ENCODE data around the gene ELOVL6.
"Not testable (repeated sequence)": the region's sequence is repeated elsewhere in the genome, so short reads cannot be mapped to it uniquely, and the experiment has no call there.

ELOVL6 gene

DNA sequence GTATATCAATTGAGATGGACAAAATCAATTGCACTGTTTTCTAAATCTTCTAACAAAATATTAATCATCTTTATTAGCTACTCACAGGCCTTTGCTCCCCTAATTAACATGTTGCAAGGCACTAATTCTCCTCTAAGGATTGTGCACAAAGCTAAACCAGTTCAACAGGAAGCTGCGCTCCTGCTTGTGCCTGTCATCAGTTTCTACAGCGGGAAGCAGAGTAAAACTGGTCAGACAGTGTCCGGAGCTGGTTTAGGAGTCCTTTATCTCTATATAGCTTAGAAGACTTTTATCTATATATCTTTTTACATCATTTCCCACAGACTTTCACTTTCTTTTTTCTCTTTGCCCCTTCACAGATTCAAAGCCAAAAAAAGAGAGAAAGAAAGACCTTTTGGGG, 79.1 kb downstream of the ELOVL6 start:
- no peak for DNase-seq

DNA sequence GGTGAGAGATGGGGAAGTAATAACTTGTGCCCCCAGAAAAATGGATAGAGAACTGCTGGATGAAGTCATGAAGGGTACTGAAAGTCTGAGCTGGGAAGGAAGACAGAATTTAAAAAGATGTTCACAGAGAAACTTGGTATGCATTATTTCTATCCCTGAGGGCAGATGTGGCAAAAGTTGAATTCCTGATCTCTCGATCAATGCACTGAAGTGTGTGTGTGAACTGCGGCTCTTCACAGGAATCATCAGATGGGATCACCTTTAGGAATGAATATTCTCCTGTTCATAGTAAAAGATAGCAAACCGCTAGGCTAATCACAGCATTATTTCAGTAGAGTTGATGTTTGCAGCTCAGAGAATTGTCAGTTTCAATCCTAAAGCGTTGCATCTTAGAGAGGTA, 86.4 kb downstream of the ELOVL6 start:
- DNase-seq, result no peak

DNA sequence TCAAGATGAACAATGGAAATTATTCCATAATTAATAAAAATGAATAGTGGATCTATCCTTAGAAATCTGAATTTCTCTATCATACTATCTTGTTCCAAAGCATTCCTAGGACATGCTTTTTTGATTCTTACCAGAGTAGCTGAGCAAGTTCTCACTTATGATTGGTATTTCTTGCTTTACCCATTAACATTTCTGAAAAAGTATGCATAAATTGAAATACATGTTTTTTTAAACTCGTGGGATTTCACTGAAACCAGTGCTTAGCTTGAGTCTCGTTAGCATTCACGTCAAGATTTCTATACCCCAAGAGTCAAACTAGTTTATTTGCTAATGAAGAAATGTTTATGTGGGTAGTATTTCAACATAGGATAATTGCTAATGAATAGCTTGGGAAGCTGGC, 89.0 kb downstream of the ELOVL6 start:
- no peak for DNase-seq

DNA sequence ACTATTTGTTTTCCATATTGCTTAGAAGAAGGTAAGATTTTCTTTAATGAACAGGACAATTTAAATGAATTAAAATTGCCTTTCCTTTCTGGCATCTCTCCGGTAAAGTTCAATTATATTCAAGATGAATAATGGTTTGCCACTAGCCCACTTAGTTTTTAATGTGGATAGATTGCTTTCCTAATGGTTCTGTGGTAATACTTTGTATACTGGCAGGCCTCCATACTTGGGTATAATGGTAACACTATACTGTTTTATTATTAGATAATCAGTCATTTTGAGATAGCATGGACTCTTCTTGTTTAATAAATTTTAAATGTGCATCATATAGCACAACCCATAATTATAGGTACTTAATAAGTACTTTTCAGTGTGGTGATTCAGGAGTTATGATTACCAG, 89.5 kb downstream of the ELOVL6 start:
- DNase-seq, result no peak

DNA sequence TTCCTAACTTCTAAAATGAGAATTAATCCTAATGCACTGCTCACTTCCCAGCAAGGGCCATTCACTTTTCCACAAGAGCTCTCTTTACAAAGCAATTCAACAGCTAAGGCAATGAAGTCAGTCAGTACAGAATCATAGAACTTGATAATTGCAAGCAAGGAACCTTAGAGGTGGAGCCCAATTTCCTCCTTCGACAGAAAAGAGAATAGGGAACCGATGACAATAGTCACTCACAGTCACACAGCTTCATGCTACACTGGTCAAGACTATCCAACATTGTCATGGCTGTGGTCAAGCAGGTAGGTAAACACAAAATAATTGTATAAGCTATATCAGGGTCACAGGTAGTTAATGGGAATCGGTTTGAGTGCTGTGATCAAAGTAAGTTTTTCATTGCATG, 90.0 kb downstream of the ELOVL6 start:
- no peak for DNase-seq

DNA sequence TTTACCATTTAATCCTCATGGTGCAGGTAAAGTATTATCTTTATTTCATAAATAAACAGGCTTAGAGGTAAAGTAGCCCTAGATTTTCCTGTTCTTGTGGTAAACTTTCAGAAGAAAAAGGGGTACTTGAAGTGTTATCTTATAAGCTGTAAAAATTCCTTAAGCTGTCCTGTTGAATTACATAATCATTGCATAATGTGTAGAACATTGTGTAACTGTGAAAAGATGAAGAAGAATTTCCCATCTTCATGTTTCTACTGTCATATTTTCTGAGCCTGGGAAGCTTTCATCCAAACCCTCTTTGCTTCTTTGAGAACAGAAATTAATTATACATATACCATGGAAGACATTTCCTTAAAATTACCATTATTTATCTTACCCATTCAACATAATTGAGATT, 90.5 kb downstream of the ELOVL6 start:
- no peak for DNase-seq

GRCh38 chr4:110106931-110107296, 91.5 kb downstream of the ELOVL6 start:
- no peak for DNase-seq

GRCh38 chr4:110104661-110105060, 93.8 kb downstream of the ELOVL6 start:
- DNase-seq, result no peak

- no peak for DNase-seq
Measured at GRCh38 chr4:110099638-110100037, 98.8 kb downstream of the ELOVL6 start.

- DNase-seq, result no peak
Measured at GRCh38 chr4:110096405-110096804, 102.0 kb downstream of the ELOVL6 start.

DNA sequence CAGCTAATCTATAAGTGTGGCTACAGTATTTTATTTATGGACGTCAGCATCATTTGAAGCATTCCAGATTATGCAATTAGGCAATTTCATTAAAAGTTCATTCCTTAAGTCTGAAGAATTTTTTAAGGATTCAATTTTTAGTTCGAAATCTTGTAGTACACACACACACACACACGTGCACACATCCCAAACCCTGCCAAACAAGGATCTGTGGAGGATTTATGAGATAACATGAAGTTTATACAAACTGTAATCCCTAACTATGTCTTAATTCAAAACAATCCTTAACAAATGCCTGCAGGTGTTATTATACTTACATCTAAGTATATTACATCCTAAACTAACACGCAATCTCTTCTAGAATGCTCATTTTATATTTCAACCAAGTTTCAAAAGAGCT, 105.8 kb downstream of the ELOVL6 start:
- no peak for DNase-seq

DNA sequence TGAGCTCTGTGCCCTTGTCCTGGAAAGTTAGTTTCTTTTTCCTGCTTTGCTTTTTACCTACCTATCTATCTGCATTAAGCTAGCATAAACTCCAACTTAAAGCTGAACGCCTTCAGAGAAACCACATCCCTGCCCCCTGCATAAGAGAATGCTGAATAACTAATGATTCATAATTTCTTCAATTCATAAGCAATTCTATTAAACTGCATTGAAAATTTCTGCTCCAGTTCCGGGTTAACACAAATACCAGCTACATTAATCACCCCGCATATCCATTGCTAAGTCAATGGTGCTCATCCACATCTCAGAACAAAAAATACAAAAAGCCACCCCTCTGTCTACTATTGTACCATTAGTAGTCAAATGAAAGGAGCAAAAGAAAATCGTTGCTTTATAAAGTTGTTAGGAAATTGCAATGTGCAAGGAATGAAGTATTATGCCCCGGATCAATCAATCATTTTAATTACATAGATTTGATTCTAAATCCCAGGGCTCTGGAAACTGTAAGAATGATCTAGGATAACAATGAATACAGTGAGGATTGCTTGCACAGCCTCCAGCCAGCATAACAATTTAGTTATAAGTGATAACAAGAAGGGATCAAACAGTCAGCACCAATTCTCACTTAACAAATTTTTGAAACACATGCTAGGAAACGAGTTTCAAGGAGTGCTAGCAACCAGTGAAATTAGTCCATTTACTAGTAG, 106.8 kb downstream of the ELOVL6 start:
- no peak for DNase-seq

- no peak for DNase-seq
Measured at GRCh38 chr4:110088670-110089069, 109.7 kb downstream of the ELOVL6 start.

DNA sequence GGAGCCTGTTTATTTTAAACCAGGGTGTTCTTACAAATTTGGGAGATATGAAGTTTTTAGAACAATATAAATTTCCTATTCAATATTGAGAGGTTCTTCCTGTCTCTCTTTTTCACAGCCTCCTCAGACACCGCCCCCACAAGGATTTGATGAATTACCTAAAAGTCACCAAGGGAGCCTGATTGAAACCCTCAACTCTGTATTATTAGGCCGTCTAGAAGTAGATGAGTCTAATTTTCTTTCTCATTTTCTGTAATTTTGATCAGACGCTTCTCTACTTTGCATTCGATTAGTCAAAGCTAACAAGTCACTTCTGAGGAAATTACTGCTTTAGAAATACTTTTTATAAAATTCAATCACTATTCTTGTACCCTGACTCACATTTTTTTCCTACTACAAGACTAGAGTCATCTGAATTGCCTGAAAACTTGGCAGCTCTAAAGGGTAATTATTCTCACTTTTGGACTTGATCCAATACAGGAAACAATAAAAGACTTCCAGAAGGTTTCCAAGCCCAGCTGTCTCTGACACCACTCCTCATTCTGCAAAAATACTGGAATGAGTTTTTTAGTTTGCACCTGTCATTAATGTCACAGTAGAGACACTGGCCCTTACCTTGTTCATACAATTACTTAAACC, 111.2 kb downstream of the ELOVL6 start:
- DNase-seq, result no peak

DNA sequence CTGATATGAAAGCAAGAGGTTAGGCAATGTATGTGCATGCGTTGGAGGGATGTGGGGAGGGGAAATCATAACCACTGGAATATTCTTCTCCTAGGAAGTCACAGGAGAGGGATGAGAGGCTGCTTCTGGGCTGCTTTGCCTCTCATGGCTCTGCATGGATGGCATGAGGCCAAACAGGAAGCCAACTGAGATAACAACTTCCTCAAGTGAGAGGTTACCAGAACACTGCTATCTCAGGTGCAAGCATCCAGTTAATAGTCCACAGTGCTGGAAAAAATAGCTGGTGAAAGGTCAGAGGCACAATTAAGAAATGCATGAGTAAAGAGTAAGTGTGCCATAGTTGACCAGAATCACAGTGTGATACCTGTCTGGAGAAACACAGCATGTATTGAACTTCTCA, 113.3 kb downstream of the ELOVL6 start:
- peak; percentile 14 for DNase-seq

DNA sequence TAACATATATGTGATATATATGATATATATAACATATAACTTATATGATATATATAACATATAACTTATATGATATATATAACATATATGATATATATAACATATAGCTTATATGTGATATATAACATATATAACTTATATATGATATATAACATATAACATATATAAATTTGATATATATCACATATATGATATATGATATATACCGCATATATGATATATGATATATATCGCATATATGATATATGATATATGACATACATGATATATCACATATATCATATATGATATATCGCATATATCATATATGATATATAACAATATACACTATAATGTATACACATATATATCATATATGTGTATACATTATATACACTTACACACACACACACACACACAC, 114.3 kb downstream of the ELOVL6 start:
- DNase-seq, result no peak

- DNase-seq, result not testable (repeated sequence)
Measured at GRCh38 chr4:110078148-110078547, 120.3 kb downstream of the ELOVL6 start.

DNA sequence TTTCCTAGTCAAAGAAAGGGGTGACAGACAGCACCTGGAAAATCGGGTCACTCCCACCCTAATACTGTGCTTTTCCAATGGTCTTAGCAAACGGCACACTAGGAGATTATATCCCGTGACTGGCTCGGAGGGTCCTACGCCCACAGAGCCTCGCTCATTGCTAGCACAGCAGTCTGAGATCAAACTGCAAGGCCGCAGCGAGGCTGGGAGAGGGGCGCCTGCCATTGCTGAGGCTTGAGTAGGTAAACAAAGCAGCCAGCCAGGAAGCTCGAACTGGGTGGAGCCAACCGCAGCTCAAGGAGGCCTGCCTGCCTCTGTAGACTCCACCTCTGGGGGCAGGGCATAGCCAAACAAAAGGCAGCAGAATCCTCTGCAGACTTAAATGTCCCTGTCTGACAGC, 121.6 kb downstream of the ELOVL6 start:
- not testable (repeated sequence) for DNase-seq

DNA sequence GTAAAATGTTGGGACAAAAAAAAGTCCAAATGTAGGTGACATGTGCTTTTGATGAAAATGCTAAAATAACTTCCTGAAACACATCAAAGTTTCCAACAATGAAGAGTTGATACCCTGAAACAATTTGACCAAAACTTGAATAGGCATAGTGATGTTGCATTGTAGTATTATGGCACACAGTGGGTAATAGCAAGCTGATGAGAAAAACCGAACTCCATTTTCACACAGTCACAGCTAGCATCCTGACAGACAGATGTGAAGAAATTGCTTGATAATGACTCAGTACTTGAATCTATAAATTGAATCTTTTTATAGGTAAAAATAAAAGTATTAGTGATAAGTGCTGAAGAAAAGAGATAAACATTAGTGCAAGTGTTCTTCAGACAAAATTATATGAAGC, 122.5 kb downstream of the ELOVL6 start:
- DNase-seq, result no peak

DNA sequence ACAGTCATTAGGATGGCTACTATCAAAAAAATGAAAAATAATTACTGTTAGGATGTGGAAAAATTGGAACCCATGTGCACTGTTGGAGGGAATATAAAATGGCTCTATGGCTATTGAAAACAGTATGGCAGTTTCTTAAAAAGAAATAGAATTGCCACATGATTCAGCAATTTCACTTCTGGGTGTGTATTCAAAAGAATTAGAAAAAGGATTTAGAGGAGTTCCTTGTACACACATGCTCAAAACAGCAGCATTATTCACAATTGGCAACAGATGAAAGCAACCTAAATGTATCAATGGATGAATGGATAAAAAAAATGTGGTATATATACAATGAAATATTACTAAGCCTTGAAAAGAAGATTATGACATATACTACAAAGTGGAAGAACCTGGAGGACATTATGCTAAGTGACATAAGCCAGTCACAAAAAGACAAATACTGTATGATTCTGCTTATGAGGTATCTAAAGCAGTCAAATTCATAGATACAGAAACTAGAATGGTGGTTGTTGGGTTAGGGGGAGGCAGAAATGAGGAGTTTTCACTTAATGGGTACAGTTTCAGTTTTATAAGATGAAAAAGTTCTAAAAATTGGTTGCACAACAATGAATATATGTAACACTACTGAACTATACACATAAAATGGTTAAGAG, 123.2 kb downstream of the ELOVL6 start:
- no peak for DNase-seq

DNA sequence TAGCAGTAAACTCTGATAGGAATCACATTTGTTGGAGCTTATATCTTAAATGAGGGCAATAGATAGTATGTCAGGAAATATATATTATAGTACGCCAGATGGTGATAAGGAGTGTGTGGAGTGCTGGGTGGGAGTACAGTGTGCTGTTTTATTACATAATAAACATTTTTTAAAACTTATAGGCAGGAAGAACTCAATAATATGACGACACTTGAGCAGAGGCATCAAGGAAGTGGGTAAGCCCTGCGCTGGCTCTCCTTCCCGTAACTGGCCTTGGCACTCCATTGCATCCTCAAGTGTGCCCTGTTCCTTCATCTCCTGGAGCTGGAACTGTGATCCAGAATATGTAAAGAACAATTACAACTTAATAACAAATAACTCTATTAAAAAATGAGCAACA, 123.8 kb downstream of the ELOVL6 start:
- DNase-seq, result no peak

- no peak for DNase-seq
Measured at GRCh38 chr4:110073053-110073845, 125.2 kb downstream of the ELOVL6 start.

- DNase-seq, result no peak
Measured at GRCh38 chr4:110071466-110071865, 126.9 kb downstream of the ELOVL6 start.

DNA sequence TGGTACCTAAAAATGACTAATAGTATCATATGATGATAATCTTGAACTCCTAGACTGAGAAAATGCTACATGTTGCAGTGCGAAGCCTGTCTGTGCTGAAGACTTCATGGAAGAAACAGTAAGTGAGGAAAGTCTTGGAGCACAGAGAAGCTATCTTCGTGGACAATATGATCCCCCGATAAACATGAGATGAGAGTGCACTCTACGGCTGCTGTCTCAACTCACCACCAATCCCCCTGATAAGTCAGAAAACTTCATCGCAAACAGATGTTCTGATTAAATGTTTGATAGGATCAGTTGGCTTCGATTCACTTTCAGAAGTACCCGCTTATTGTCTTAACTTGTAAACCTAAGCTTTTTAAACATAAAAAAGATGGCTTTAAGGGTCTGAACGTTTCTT, 130.2 kb downstream of the ELOVL6 start:
- no peak for DNase-seq
